ENCODE results near the gene CAMTA1.

- TF ChIP-seq CTCF (conservative IDR thresholded peaks at IDR 0.05; ENCODE audit: low read depth, low read length) (no peak), EZH2 (IDR thresholded peaks at IDR 0.05; ENCODE audit: borderline replicate concordance, low read depth, low read length, poor library complexity, severe bottlenecking) (no peak)
These were observed 182.3 kb downstream of the CAMTA1 start for GRCh38 chr1:6967431-6968111.

Data from A673 (cell line).